ENCODE measurements around the gene PKNOX2.

Gene PKNOX2

DNA sequence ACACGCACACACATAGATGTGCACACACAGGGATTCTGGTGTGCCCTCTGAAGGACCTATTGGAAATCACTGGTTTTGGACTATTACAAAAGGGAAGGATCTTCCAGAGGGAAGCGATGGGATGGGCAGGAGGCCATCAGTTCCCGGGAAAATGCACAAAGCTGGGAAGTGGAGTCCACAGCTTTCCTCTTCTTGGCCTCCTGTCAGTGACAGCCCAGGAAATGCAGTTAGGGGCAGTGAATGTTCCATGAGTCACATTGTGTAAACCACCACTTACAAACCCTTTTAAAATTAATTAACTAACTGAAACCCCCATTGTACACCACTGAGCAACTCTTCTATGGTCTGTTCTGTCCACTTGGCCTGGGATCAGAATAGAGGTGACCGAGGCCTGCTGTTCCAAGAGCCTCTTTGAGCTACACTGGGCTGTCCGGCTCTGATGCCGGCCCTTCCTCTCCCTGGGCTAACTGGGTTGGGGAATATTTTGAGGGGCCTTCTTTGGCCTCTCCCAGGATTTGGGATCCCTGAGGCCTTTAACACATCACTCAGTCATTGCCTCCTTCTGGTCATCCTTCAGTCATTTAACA lies 193.8 kb downstream of the PKNOX2 start:
- H3K4me3 Mint-ChIP-seq: no peak overlapping the region
- no peaks in the 10 kb centered on the region for H3K4me1 Mint-ChIP-seq (ENCODE audit: low read depth)
- H3K36me3 Mint-ChIP-seq (ENCODE audit: low read depth): no peaks in the 10 kb centered on the region
- no peaks in the 10 kb centered on the region for H3K27me3 Mint-ChIP-seq
- H3K9me3 Mint-ChIP-seq: no peaks in the 10 kb centered on the region
- DNase-seq: no peak
- no peak overlapping the region for H3K27ac Mint-ChIP-seq

DNA sequence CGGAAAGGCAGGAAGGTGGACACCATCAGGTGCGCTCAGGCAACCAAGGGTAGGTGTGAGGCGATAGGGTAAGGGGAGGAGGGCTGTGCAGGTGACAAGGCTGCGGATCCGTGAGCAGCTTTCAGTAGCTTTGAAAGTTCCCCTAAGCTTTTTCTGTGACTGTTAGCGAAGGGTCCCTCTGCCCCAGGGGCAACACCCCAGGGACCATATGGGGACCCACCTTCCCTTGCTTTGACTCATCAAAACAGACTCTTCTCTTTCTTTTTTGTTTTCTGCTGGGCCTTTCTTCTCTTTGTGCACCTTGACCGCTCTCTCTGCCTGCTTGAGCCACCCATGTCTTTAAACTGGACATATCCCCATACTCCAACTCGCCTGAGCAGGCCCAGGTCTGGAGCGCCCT lies 194.6 kb downstream of the PKNOX2 start:
- no peak overlapping the region for H3K27ac Mint-ChIP-seq
- H3K27me3 Mint-ChIP-seq: no peaks in the 10 kb centered on the region
- no peaks in the 10 kb centered on the region for H3K4me1 Mint-ChIP-seq (ENCODE audit: low read depth)
- no peaks in the 10 kb centered on the region for H3K9me3 Mint-ChIP-seq
- DNase-seq: no peak
- H3K4me3 Mint-ChIP-seq: no peak overlapping the region
- H3K36me3 Mint-ChIP-seq (ENCODE audit: low read depth): no peaks in the 10 kb centered on the region

DNA sequence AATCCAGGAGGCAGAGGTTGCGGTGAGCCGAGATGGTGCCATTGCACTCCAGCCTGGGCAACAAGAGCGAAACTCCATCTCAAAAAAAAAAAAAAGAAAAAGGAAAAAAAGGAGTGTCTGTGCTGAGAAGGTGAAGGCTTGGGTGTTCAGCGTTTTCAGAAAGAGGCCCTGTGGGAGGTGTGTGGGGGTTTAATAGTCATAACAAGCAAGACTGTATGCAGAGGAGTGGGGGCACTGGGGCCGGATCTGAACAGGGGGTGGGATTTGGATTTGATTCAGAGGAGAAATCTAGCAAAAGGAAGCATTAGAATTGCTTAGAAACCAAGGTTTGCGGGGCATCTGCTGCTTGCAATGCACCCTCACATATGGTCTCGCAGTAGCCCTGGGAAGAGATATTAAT lies 195.5 kb downstream of the PKNOX2 start:
- Mint-ChIP-seq H3K27me3 (no peaks in the 10 kb centered on the region), H3K36me3 (ENCODE audit: low read depth) (no peaks in the 10 kb centered on the region), H3K4me1 (ENCODE audit: low read depth) (no peaks in the 10 kb centered on the region), H3K4me3 (no peak overlapping the region), H3K27ac (no peak overlapping the region), H3K9me3 (no peaks in the 10 kb centered on the region)
- no peak for DNase-seq

DNA sequence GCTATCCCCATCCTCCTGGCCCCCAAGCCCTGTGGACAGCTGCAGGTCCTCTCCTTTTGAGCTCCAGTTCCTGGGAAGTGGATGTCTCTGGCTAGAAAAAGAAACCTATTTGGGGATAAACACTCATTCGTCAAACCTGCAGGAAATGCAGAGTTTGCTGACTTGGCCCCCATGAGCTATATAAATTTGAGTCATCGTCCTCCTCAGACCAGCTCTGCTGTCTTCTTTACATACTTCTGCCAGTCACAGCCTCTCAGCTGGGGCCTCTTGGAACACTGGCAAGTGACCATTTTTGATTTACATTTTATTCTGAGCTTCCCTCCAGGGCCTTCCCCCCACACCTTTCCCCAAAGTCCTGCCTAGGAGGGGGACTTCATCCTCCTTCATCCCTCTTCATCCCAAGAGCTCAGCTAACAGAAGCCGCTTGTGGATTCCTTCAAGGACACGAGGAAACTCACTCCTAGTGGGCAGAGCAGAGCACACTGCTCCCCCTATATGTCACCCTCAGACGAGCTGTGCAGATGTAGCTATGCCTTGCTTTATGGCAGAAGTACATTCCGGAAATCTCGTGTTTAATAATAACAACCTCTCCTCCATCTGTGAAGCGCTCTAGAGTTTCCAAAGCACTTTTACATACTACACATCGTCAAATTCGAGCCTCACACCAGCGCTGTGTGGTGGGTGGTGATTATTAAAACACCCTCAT lies 199.7 kb downstream of the PKNOX2 start:
- no peaks in the 10 kb centered on the region for H3K4me1 Mint-ChIP-seq (ENCODE audit: low read depth)
- DNase-seq: no peak
- H3K27ac Mint-ChIP-seq: no peak overlapping the region
- no peaks in the 10 kb centered on the region for H3K36me3 Mint-ChIP-seq (ENCODE audit: low read depth)
- no peaks in the 10 kb centered on the region for H3K9me3 Mint-ChIP-seq
- no peak overlapping the region for H3K4me3 Mint-ChIP-seq
- H3K27me3 Mint-ChIP-seq: peaks cover under 1% of the 10 kb centered on the region

DNA sequence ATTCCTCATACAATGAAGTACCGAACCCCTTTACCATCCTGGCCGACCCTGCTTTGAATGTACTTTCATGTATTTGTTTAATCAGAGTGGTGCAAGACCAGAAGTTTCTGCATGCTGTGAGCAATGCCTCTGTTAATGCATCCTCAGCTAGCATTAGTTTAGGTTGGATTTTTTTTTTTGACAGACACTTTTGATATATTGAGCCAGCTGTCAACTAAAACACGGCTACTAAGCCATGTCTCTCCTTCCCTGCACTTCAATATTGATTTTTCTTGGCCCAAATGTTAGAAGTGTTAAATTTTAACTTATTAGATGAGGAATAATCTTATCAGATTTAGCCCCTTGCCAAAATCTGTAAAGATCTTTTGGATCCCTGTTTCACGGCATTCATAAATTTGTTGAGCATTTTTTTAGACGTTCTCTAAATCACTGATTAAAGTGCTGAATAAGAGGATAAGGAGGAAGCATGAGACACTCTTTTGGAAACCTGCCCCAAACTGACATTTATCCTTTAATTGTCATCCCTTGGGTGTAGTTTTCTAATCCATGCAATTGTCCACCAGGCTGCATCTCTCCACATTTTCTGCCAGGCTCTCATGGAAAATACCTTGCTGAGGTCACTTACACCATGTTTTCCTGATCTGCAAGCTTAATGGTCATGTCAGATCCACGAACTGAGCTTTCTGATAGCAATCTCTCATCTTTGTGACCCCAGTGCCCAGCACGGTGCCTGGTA lies 200.8 kb downstream of the PKNOX2 start:
- H3K9me3 Mint-ChIP-seq: no peaks in the 10 kb centered on the region

DNA sequence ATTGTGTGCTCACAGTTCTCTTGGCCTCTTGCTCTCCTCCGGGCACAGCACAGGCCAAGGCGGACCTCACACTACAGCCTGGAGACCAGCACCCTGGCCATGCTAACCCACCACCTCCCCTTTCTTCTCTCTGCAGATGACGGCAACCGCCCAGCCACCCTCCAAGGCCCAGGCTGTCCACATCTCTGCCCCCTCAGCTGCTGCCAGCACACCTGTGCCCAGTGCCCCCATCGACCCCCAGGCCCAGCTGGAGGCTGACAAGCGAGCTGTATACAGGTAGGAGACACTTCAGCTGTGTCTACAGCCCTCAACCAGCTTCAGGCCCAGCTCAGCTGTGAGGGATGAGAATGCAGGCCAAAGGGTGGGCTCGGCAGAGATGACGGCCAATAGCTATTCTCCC lies 203.2 kb downstream of the PKNOX2 start:
- Mint-ChIP-seq H3K4me1 (ENCODE audit: low read depth) (no peaks in the 10 kb centered on the region), H3K36me3 (ENCODE audit: low read depth) (no peaks in the 10 kb centered on the region), H3K4me3 (no peak overlapping the region), H3K9me3 (no peaks in the 10 kb centered on the region), H3K27ac (no peak overlapping the region), H3K27me3 (peaks cover 31% of the 10 kb centered on the region)
- DNase-seq: no peak

More for the DNA sequence above, 200.8 kb downstream of the PKNOX2 start:
- Mint-ChIP-seq H3K27me3 (peaks cover 9% of the 10 kb centered on the region), H3K4me3 (no peak overlapping the region), H3K27ac (no peak overlapping the region), H3K4me1 (ENCODE audit: low read depth) (no peaks in the 10 kb centered on the region), H3K36me3 (ENCODE audit: low read depth) (no peaks in the 10 kb centered on the region)
- DNase-seq: no peak

DNA sequence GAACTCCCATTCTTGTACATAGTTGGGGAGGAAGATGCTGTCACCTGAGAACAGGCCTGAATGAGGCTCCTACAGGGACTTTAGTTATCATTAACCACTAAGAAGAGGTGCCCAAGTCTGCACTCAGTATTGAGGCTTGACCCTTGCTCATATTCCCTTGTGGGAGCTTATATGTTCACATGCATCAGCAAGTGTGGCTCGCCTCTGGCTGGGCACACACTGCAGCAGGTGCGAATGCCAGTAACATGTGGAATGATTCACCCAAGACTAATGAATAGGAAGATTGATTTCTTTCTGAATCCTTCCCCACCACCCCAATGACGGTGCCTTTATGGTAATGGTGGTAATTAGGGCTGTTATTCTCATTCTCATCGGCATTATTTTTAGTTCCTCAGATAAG lies 204.2 kb downstream of the PKNOX2 start:
- Mint-ChIP-seq H3K4me3 (no peak overlapping the region), H3K27me3 (peaks cover 40% of the 10 kb centered on the region), H3K27ac (no peak overlapping the region), H3K9me3 (no peaks in the 10 kb centered on the region), H3K4me1 (ENCODE audit: low read depth) (no peaks in the 10 kb centered on the region), H3K36me3 (ENCODE audit: low read depth) (no peaks in the 10 kb centered on the region)
- DNase-seq: no peak

DNA sequence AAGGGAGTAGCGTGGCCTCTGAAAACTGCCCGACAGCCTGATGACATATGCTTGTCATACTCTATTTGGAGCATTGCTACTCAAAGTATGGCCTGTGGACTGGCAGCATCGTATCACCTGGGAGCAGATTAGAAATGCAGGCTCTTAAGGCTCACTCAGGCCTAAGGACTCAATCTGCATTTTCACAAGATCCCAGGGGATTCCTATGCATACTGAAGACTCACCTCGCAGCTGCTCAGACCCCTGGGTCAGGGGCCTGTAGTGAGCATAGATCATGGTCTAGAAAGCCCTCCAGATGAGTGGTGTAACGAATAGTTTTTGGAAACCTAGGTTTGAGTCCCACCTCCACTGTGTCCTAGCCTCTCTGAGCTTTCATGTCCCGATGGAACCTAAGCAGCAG lies 205.3 kb downstream of the PKNOX2 start:
- no peak overlapping the region for H3K27ac Mint-ChIP-seq
- H3K4me1 Mint-ChIP-seq (ENCODE audit: low read depth): no peaks in the 10 kb centered on the region
- no peak overlapping the region for H3K4me3 Mint-ChIP-seq
- H3K27me3 Mint-ChIP-seq: peaks cover 40% of the 10 kb centered on the region
- no peaks in the 10 kb centered on the region for H3K36me3 Mint-ChIP-seq (ENCODE audit: low read depth)
- no peak for DNase-seq
- H3K9me3 Mint-ChIP-seq: no peaks in the 10 kb centered on the region

DNA sequence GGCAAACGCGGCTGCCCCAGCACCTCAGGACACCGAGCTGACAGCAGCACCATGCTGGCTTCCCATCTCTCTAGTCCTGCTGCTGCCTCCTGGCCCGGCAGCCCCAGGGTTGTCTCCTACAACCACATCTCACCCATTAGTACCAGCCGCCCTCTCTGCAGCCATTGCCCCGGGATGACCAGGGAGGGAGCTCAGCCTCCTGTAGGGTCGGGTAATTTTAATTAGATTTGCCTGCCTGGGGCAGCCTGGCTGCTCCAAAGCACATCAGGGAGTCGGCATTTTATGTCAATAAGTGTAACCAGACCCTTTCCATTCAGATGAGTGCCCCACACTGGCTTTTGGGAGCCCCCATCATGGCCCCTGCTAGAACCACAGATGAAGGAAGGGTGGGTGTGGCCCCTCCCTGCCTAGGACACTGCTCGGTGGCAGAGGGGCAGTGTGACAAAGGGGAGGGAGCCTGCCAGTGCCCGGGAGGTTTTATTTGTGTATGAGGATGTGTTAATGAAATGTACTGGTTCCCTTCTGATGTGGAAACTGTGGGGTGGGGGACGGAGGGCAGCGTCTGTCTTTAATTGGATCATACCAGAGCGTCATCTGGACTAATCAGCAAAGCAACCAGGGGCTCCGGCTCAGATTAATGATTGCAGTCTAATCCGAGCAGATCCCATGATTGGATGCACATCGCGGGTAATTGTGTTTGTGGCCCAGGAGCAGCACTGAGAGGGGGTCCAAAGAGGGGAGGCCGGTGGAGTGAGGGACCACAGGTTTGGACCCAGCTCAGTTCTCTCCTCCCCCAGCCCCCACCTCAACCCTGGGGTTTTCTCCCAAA lies 206.2 kb downstream of the PKNOX2 start:
- no peak for DNase-seq
- Mint-ChIP-seq H3K4me3 (no peak overlapping the region), H3K27me3 (peaks cover 42% of the 10 kb centered on the region), H3K9me3 (no peaks in the 10 kb centered on the region), H3K27ac (no peak overlapping the region), H3K4me1 (ENCODE audit: low read depth) (no peaks in the 10 kb centered on the region), H3K36me3 (ENCODE audit: low read depth) (no peaks in the 10 kb centered on the region)

DNA sequence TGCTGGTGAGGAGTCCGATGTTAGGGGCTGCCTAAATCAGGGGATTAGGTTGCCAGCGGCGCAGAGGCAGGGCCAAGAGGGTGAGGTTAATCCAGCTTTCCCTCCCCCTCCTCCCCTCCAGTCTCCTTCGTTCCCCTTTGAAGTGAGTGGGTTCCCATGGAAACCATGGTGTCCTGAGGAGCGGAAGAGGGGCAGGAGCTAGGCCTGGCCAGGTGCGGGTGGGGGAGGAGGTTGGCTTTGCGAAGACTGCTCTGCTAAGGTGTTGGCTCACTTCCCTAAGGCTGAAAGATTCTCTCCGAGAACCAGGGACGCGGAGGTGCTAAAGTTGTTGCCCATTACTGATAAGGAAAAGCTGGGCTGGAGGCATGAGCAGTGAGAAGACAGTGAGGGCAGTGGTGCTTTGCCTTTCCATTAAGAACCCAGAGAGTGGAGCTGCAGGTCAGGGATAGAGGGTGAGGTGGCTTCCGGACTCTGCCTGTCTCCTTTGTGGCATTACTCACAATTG lies 206.9 kb downstream of the PKNOX2 start:
- Mint-ChIP-seq H3K27me3 (peaks cover 48% of the 10 kb centered on the region), H3K36me3 (ENCODE audit: low read depth) (no peaks in the 10 kb centered on the region), H3K4me3 (no peak overlapping the region)

DNA sequence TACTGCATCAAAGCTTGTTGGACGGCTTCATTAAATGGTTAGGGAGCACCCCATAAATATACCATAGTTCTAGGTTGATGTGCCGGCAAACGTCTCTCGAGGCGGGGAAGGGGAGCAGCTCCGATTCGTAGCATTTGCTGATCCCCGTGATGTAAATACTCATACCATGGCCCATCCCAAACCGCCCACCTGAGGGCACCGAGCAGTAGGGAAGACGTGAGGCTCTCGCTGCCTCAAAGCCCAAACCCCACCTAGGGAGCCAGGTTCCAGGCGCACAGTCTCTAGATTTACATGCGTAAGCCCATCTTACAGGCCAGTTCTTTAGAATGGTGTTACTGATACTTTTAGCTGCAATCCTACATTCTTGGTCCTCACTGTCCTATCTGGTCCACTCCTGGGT lies 207.5 kb downstream of the PKNOX2 start:
- peaks cover 51% of the 10 kb centered on the region for H3K27me3 Mint-ChIP-seq

More for the DNA sequence above, 206.9 kb downstream of the PKNOX2 start:
- no peak overlapping the region for H3K27ac Mint-ChIP-seq
- no peaks in the 10 kb centered on the region for H3K9me3 Mint-ChIP-seq
- no peak for DNase-seq
- no peaks in the 10 kb centered on the region for H3K4me1 Mint-ChIP-seq (ENCODE audit: low read depth)

DNA sequence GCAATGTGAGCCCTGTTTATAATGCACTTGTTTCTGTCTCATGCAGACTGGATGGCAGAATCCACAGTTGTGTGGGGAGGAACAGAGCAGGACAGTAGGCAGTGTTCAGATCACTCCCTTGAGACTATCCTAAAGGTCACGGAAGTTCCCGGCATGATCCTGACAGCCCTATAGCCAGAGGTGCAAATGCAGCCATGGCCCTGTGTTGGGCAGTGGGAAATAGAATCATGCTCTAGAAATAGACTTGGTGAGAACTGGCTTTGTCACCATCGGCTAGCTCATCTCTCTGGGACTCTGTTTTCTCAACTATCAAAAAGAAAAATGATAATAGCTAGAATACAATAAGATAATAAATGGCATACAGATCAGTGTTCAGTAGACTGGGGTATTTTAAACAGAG lies 208.4 kb downstream of the PKNOX2 start:
- Mint-ChIP-seq H3K36me3 (ENCODE audit: low read depth) (no peaks in the 10 kb centered on the region), H3K4me1 (ENCODE audit: low read depth) (no peaks in the 10 kb centered on the region), H3K27ac (no peak overlapping the region), H3K4me3 (no peak overlapping the region), H3K27me3 (peaks cover 59% of the 10 kb centered on the region), H3K9me3 (no peaks in the 10 kb centered on the region)
- no peak for DNase-seq

More for the DNA sequence above, 207.5 kb downstream of the PKNOX2 start:
- Mint-ChIP-seq H3K36me3 (ENCODE audit: low read depth) (no peaks in the 10 kb centered on the region), H3K9me3 (no peaks in the 10 kb centered on the region), H3K27ac (no peak overlapping the region), H3K4me3 (no peak overlapping the region), H3K4me1 (ENCODE audit: low read depth) (no peaks in the 10 kb centered on the region)
- no peak for DNase-seq

DNA sequence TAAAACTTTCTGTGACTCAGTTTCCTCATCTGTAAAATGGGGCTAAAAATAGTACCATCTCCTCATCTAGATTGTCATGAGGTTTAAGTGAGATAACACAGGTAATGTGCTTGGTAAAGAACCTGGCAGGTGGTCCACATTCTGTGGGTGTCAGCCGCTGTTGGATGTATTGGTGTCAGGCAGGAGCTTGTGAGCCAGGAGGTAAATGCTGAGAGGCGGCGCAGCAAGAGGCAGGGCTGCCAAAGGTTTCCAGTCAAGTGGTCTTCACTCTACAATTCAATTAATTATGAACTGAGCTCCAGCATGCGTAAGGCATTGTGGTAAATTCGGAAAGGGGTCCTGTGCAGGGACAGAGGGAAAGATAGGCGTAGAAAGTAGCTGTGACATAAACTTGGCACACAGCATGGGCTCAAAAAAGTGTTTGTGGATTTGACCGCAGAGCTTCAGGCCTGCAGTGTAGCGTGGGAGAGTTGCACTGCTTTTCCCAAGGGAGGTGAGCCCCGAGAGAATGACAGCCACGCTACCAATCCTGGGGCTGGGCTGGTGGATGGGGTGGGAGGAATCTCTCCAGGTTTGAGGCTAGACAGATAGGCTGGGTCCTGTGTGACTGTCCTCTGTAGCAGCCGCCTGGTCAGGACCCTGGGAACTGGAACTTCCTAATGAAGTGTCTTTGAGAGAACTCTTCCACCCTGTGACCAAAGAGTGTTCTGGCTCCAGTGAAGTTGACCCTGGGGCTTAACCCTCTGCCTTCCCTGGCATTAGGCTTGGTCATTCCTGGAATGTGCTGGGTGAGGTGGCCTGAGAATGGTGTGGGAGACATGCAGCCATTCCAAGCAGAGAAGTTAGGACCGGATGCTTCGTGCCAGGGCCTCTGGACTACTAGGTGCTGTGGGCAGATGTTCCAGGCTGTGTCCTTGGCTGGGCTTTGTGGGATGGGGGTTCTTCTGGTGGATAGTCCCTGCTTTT lies 209.2 kb downstream of the PKNOX2 start:
- Mint-ChIP-seq H3K9me3 (no peaks in the 10 kb centered on the region), H3K27ac (no peak overlapping the region), H3K27me3 (peaks cover 60% of the 10 kb centered on the region)

More for the DNA sequence above, 209.2 kb downstream of the PKNOX2 start:
- no peak overlapping the region for H3K4me3 Mint-ChIP-seq
- H3K36me3 Mint-ChIP-seq (ENCODE audit: low read depth): no peaks in the 10 kb centered on the region
- no peak for DNase-seq
- H3K4me1 Mint-ChIP-seq (ENCODE audit: low read depth): no peaks in the 10 kb centered on the region
